Activated CD4-positive, alpha-beta T cell treated with anti-CD3 and anti-CD28 coated beads, Interleukin-2, amount 50 U/mL, for 1 hour (primary cell): Measurements from ENCODE around the gene ABHD1.
"Not testable (repeated sequence)": the region's sequence is repeated elsewhere in the genome, so short reads cannot be mapped to it uniquely, and the experiment has no call there.

Source experiments
- DNase-seq: peaks from one replicate; pipeline ENCODE4 v3.0.0-alpha.2; 2020

Gene ABHD1

GRCh38 chr2:27087823-27088410, 35.7 kb upstream of the ABHD1 start:
- no peak for DNase-seq

GRCh38 chr2:27088634-27089033, 35.0 kb upstream of the ABHD1 start:
- DNase-seq = no peak

- DNase-seq = no peak
Observed at GRCh38 chr2:27089111-27089954, 34.3 kb upstream of the ABHD1 start.

GRCh38 chr2:27091746-27092695, 31.6 kb upstream of the ABHD1 start:
- no peak for DNase-seq

- DNase-seq = no peak
Observed at GRCh38 chr2:27092696-27093429, 30.8 kb upstream of the ABHD1 start.

GRCh38 chr2:27093430-27094352, 29.9 kb upstream of the ABHD1 start:
- DNase-seq = no peak

GRCh38 chr2:27094353-27094984, 29.1 kb upstream of the ABHD1 start:
- DNase-seq = no peak

- DNase-seq = no peak
Observed at GRCh38 chr2:27095427-27095744, 28.2 kb upstream of the ABHD1 start.

- DNase-seq = peak; percentile 30
Observed at GRCh38 chr2:27095745-27096651, 27.6 kb upstream of the ABHD1 start.

GRCh38 chr2:27096748-27097297, 26.8 kb upstream of the ABHD1 start:
- no peak for DNase-seq

- no peak for DNase-seq
Observed at GRCh38 chr2:27097341-27097740, 26.3 kb upstream of the ABHD1 start.

GRCh38 chr2:27099334-27099955, 24.2 kb upstream of the ABHD1 start:
- DNase-seq = no peak

GRCh38 chr2:27100036-27100435, 23.6 kb upstream of the ABHD1 start:
- no peak for DNase-seq

- no peak for DNase-seq
Observed at GRCh38 chr2:27102329-27102728, 21.3 kb upstream of the ABHD1 start.

- DNase-seq = no peak
Observed at GRCh38 chr2:27105981-27106380, 17.6 kb upstream of the ABHD1 start.

GRCh38 chr2:27108221-27108620, 15.4 kb upstream of the ABHD1 start:
- no peak for DNase-seq

- DNase-seq = no peak
Observed at GRCh38 chr2:27109083-27109482, 14.5 kb upstream of the ABHD1 start.

GRCh38 chr2:27110603-27111352, 12.8 kb upstream of the ABHD1 start:
- DNase-seq = not testable (repeated sequence)
